GM19467 (cell line): ENCODE measurements around the gene ECPAS.
"Not testable (repeated sequence)": the region's sequence is repeated elsewhere in the genome, so short reads cannot be mapped to it uniquely, and the experiment has no call there.

ENCODE experiments used
- ATAC-seq: cut with Tn5 transposase; IDR thresholded peaks from one replicate; pipeline ENCODE4 v1.9.1; 2021; ENCODE audit warnings: mild to moderate bottlenecking, moderate library complexity; ENCODE audit not compliant: unreplicated experiment

ECPAS gene

DNA sequence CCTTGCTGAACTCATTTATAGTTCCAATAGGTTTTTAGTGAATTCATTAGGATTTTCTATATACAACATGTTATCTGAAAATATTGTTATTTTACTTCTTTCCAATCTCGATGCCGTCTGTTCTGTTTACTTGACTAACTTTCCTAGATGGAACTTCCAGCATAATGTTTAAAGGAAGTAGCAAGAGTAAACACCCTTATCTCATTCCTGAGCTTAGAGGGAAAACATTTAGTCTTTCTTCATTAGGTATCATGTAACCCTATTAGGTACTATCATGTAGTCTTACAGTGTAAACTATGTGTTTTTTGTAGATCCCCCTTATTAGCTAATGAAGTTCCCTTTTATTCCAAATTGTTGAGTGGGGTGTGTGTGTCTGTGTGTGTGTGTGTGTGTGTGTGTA is 131.6 kb downstream of the ECPAS start:
- ATAC-seq, result no peak

DNA sequence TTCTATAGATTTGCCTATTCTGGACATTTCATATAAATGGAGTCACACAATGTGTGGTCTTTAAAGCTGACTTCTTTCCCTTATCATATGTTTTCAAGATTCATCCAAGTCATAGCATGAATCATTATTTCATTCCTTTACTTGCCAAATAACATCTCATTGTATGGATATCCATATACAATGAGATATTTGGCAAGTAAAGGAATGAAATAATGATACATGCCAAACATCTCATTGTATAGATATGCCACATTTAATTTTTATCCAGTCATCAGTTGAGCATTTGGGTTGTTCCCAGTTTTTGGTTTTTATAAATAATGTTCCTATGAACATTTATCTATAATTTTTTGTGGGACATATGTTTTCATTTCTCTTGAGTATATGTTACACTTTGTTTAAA is 133.6 kb downstream of the ECPAS start:
- no peak for ATAC-seq

DNA sequence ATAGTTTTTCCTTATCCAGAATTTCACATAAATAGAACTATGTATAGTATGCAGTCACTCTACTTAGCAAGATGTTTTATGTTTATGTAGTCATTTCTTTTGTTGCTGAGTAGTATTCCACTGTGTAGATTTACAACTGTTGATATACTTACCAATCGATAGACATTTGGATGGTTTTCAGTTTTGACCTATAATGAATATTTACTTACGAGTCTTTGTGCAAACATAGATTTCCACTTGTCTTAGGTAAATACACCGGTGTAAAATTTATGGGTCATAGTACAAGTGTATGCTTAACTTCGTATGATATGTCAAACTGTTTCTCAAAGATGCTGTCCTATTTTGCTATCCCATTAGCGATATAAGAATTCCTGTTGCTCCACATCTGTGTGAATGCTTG is 134.4 kb downstream of the ECPAS start:
- ATAC-seq, result no peak

DNA sequence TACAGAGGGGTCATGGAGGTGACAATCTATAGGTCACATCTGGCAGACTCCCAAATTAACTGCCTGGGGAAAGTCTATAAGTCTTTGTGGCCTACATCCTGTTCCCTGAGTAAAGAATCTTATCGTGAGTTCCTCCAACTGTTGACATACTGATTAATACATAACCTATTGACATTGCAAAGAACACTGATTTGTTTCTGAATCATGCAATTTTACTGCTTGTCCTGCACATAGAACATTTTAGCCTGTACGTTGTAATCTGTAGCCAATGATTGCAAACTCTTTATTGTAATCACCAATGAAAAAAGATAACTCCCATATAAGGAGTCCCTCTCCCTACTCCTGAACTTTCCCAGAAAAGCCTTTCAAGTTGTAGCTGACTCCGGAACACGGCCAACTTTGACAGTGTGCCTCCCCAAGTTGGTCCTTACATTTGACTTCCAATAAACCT is 135.3 kb downstream of the ECPAS start:
- ATAC-seq, result no peak

DNA sequence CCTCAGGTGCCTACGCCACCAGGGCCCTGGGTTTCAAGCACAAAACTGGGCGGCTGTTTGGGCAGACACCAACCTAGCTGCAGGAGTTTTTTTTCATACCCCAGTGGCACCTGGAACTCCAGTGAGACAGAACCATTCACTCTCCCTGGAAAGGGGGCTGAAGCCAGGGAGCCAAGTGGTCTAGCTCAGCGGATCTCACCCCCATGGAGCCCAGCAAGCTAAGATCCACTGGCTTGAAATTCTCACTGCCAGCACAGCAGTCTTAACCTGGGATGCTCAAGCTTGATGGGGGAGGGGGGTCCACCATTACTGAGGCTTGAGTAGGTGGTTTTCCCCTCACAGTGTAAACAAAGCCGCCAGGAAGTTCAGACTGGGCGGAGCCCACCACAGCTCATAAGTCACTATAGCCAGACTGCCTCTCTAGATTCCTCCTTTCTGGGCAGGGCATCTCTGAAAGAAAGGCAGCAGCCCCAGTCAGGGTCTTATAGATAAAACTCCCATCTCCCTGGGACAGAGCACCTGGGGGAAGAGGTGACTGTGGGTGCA is 149.8 kb downstream of the ECPAS start:
- not testable (repeated sequence) for ATAC-seq

DNA sequence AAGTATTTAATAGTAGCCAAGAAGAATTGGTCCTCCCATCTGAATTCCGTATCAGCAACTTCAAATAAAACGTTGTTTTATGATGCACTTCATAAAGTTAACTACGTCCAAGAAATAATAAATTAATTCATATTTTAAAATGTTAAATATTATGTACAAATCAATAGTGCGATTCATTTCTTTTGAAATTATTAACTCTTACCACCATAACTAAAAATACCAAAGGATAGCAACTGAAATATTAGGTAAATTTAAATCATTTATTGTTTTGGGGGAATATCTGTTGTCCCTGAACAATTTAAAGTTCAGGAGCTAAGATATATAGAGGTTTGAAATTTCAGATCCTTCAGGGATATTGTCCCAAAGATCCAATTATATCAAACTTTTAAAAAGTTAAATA is 154.1 kb downstream of the ECPAS start, which contains the start of gene OR2K2:
Gene OR2K2 (minus strand): TSS at position 101 of the 400 bp plus-strand sequence. CDS start 1,791 bp downstream, outside the sequence.
- no peak for ATAC-seq

DNA sequence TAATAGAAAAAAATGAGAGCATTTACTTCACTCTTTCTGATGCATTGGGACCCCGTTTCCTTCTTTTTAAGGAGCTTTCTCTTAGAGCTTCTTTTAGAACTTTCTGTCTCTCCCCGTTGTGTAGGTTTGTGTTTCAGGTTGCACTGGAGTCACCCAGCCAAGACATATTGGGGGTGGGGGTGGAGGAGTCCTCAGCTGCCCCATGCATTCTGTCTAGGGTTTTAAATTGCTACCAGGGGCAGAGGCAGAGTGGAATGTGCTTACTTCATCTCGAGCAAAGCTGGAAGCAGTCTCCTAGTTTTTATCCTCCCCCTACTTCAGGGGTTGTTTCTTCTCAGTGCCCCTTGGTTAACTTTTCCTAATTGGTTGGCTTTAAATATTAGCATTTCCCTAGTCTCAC is 163.6 kb downstream of the ECPAS start:
- ATAC-seq, result no peak

DNA sequence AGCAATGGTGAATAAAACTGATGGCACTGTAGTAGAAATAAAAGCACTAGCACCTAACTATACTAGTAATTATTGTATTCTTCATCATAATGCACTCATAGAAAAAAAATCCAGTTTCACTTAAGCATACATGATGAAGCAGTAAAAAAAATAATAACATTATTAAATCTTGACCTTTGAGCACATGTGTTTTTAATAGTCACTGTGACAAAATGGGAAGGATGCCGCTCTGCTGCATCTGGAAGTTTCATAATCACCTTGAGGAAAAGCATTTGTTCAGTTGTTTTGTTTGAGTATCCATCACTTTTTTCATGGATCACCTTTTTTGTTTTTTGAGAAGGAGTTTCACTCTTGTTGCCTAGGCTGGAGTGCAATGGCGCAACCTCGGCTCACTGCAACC is 167.4 kb downstream of the ECPAS start:
- ATAC-seq, result no peak
